HepG2 (cell line): ENCODE results near the gene BIRC5. TPM values are rescaled to one million over a fixed set of nuclear protein-coding genes. Genes with fewer than 3 reads are reported as not detected.

Source experiments
- ARNT2 ChIP-seq: sonication (generic); formaldehyde crosslinking; IDR thresholded peaks from 2 replicates; pipeline ENCODE4 v1.8.0; 2022; ENCODE audit warnings: mild to moderate bottlenecking, low read depth, missing genetic modification reagents, moderate library complexity
- ARNTL ChIP-seq: sonication (generic); formaldehyde crosslinking; IDR thresholded peaks from 2 replicates; pipeline ENCODE4 v1.4.0; 2020; ENCODE audit warnings: mild to moderate bottlenecking, missing genetic modification reagents
- BHLHE40 ChIP-seq: IDR thresholded peaks from 2 replicates; pipeline ENCODE4 v1.6.1; 2011; ENCODE audit warnings: low read length, improper control_type of control experiment
- FLYWCH1 ChIP-seq: sonication (generic); formaldehyde crosslinking; IDR thresholded peaks from 2 replicates; pipeline ENCODE4 v1.8.1; 2023; ENCODE audit warnings: mild to moderate bottlenecking, missing genetic modification reagents
- HMG20B ChIP-seq: conservative IDR thresholded peaks from 2 replicates; pipeline ENCODE4 v1.6.1; 2016; ENCODE audit warnings: missing genetic modification reagents, missing compliant biosample characterization
- HNRNPL ChIP-seq: fragments of 200-400 bp; formaldehyde crosslinking; IDR thresholded peaks from 2 replicates; pipeline ENCODE4 v1.6.1; 2017; ENCODE audit warnings: mild to moderate bottlenecking, low read depth, low read length
- KDM1A ChIP-seq: IDR thresholded peaks from 2 replicates; pipeline ENCODE4 v1.6.1; 2016; ENCODE audit warnings: missing compliant biosample characterization
- KDM5B ChIP-seq: sonication (generic); formaldehyde crosslinking; IDR thresholded peaks from 2 replicates; pipeline ENCODE4 v1.4.0; 2020; ENCODE audit warnings: missing genetic modification reagents, mild to moderate bottlenecking, borderline replicate concordance
- REL ChIP-seq: sonication (generic); formaldehyde crosslinking; conservative IDR thresholded peaks from 2 replicates; pipeline ENCODE4 v1.8.0; 2022; ENCODE audit warnings: mild to moderate bottlenecking, missing genetic modification reagents, moderate library complexity
- RFX3 ChIP-seq: IDR thresholded peaks from 2 replicates; pipeline ENCODE4 v1.6.1; 2016; ENCODE audit warnings: missing biosample characterization, missing genetic modification reagents
- SAFB2 ChIP-seq: sonication (generic); formaldehyde crosslinking; IDR thresholded peaks from 2 replicates; pipeline ENCODE4 v1.5.1; 2020; ENCODE audit warnings: missing genetic modification reagents, low read depth, mild to moderate bottlenecking, borderline replicate concordance
- TBL1XR1 ChIP-seq: fragments of 150-350 bp; IDR thresholded peaks from 2 replicates; pipeline ENCODE4 v1.6.1; 2014; ENCODE audit warnings: borderline replicate concordance, low read length; ENCODE audit not compliant: partially characterized antibody
- ZNF496 ChIP-seq: sonication (generic); formaldehyde crosslinking; IDR thresholded peaks from 2 replicates; pipeline ENCODE4 v1.8.1; 2023; ENCODE audit warnings: mild to moderate bottlenecking, moderate library complexity, missing genetic modification reagents; ENCODE audit not compliant: insufficient replicate concordance
- ZNF547 ChIP-seq: sonication (generic); formaldehyde crosslinking; IDR thresholded peaks from 2 replicates; pipeline ENCODE4 v1.5.1; 2020; ENCODE audit warnings: mild to moderate bottlenecking, missing genetic modification reagents
- ZNF646 ChIP-seq: sonication (generic); formaldehyde crosslinking; IDR thresholded peaks from 2 replicates; pipeline ENCODE4 v1.9.0; 2021; ENCODE audit warnings: mild to moderate bottlenecking, missing genetic modification reagents
- ZNF775 ChIP-seq: sonication (generic); formaldehyde crosslinking; IDR thresholded peaks from 2 replicates; pipeline ENCODE4 v1.4.0; 2020; ENCODE audit warnings: missing genetic modification reagents, mild to moderate bottlenecking, moderate library complexity, borderline replicate concordance
- ZNF788 ChIP-seq: sonication (generic); formaldehyde crosslinking; IDR thresholded peaks from 2 replicates; pipeline ENCODE4 v1.5.0; 2020; ENCODE audit warnings: mild to moderate bottlenecking, missing genetic modification reagents, borderline replicate concordance
- ZSCAN31 ChIP-seq: sonication (generic); formaldehyde crosslinking; IDR thresholded peaks from 2 replicates; pipeline ENCODE4 v1.5.0; 2020; ENCODE audit warnings: low read depth, mild to moderate bottlenecking, missing genetic modification reagents
- polyA plus RNA-seq, 8 experiments: library from polyadenylated mRNA; depleted of rRNA in 3 of 8; stranded (reverse) in 7 of 8; unstranded in 1 of 8; fragments of >200 nt; fragmentation: Illumina TruSeq in 4 of 8; extraction: Trizol in 4 of 8; gene quantifications; 2 replicates each; pipeline versions ENCODE4 v1.2.1 to v1.2.3, GENCODE V29; 2011 to 2016; ENCODE audit warnings: low read depth in 4 of 8, missing spikeins in 1 of 8, mixed read lengths in 1 of 8; ENCODE audit not compliant: insufficient read depth in 1 of 8
- total RNA-seq, 5 experiments: library from RNA; depleted of rRNA; stranded (reverse); fragments of >200 nt; fragmentation: Illumina TruSeq; extraction: Trizol; gene quantifications; 2 replicates each; pipeline ENCODE4 v1.2.3, GENCODE V29; 2016; ENCODE audit warnings: low read depth in 1 of 5
- TF ChIP-seq, protein P1 (sequence below): conservative IDR thresholded peaks from 2 replicates; pipeline ENCODE4 v1.6.1; 2018; ENCODE audit warnings: missing genetic modification reagents
- TF ChIP-seq, protein P2 (sequence below): sonication (generic); formaldehyde crosslinking; IDR thresholded peaks from 2 replicates; pipeline ENCODE4 v1.5.1; 2020; ENCODE audit warnings: missing genetic modification reagents, mild to moderate bottlenecking, borderline replicate concordance

BIRC5 gene
- total and polyA plus RNA-seq, 2 of the 13 experiments (the other 11 are each of a cell fraction or from before 2014, with no cell fraction given) = 30.3 to 135 TPM

GRCh38 chr17:78240839-78241238 lies 26.8 kb downstream of the BIRC5 start (continued):
- TF ChIP-seq, protein P1, sequence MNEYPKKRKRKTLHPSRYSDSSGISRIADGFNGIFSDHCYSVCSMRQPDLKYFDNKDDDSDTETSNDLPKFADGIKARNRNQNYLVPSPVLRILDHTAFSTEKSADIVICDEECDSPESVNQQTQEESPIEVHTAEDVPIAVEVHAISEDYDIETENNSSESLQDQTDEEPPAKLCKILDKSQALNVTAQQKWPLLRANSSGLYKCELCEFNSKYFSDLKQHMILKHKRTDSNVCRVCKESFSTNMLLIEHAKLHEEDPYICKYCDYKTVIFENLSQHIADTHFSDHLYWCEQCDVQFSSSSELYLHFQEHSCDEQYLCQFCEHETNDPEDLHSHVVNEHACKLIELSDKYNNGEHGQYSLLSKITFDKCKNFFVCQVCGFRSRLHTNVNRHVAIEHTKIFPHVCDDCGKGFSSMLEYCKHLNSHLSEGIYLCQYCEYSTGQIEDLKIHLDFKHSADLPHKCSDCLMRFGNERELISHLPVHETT (CRISPR knock-in tag) = no peak
- TF ChIP-seq REL (CRISPR knock-in tag) = no peak
- no peak for TF ChIP-seq ZNF547
- no peak for TF ChIP-seq ARNT2 (CRISPR knock-in tag)
- no peak for TF ChIP-seq ZNF496
- TF ChIP-seq BHLHE40 = peak; percentile 83
- TF ChIP-seq TBL1XR1 = no peak
- no peak for TF ChIP-seq FLYWCH1 (CRISPR knock-in tag)
- 0 out of 2 replicates have a peak, but pooled peaks have one; percentile 41 for TF ChIP-seq ZSCAN31
- TF ChIP-seq, protein P2, sequence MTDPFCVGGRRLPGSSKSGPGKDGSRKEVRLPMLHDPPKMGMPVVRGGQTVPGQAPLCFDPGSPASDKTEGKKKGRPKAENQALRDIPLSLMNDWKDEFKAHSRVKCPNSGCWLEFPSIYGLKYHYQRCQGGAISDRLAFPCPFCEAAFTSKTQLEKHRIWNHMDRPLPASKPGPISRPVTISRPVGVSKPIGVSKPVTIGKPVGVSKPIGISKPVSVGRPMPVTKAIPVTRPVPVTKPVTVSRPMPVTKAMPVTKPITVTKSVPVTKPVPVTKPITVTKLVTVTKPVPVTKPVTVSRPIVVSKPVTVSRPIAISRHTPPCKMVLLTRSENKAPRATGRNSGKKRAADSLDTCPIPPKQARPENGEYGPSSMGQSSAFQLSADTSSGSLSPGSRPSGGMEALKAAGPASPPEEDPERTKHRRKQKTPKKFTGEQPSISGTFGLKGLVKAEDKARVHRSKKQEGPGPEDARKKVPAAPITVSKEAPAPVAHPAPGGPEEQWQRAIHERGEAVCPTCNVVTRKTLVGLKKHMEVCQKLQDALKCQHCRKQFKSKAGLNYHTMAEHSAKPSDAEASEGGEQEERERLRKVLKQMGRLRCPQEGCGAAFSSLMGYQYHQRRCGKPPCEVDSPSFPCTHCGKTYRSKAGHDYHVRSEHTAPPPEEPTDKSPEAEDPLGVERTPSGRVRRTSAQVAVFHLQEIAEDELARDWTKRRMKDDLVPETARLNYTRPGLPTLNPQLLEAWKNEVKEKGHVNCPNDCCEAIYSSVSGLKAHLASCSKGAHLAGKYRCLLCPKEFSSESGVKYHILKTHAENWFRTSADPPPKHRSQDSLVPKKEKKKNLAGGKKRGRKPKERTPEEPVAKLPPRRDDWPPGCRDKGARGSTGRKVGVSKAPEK (CRISPR knock-in tag) = no peak
- no peak for TF ChIP-seq KDM5B
- TF ChIP-seq ZNF775 = no peak
- no peak for TF ChIP-seq SAFB2 (CRISPR knock-in tag)
- no peak for TF ChIP-seq KDM1A (CRISPR knock-in tag)
- no peak for TF ChIP-seq ZNF646 (CRISPR knock-in tag)
- TF ChIP-seq ZNF788 = 0 out of 2 replicates have a peak, but pooled peaks have one; percentile 21
- TF ChIP-seq HMG20B (CRISPR knock-in tag) = no peak
- TF ChIP-seq ARNTL (CRISPR knock-in tag) = no peak
- no peak for TF ChIP-seq HNRNPL
- TF ChIP-seq RFX3 (CRISPR knock-in tag) = no peak
